HG03066 (cell line): ENCODE data around the gene CMBL.

Experiments
- ATAC-seq: cut with Tn5 transposase; IDR thresholded peaks from one replicate; pipeline ENCODE4 v1.9.1; 2021; ENCODE audit warnings: low read depth; ENCODE audit not compliant: unreplicated experiment

CMBL gene

DNA sequence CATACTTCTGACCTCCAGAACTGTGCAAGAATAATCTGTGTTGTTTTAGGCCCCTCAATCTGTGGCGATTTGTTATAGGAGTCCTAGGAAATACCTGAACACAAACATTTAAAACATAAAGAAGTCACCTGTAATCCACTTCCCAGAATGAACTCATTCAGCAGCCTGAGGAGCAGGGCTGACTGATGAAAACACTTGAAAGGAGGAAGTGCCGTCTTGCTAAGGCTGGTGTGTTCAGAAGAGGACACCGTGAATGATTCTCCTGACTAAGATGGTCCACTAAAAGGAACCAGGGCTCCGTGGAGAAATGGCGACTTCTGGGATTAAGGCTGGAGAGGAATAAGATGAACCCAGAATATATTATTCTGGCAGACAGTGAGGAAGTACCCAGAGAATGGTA lies 27.1 kb upstream of the CMBL start:
- ATAC-seq, result no peak

- peak; percentile 64 for ATAC-seq
Measured at GRCh38 chr5:10333154-10334006, 25.7 kb upstream of the CMBL start.

DNA sequence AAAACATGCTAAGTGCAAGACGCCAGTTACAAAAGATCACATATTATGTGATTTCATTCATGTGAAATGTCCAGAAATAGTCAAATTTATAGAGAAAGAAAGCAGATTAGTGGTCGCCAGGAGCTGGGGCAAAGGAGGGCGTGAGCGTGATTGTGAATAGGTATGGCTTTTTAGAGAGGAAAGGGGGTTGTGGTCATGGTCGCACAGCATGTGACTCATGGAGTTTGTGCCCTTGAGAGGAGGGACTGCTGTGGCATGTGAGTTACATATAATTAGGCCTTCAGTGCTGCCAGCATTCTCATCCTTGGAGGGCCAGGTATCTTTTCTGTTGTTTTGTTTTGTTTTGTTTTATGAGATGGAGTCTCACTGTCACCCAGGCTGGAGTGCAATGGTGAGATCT lies 24.6 kb upstream of the CMBL start:
- ATAC-seq, result no peak

GRCh38 chr5:10331341-10331796 lies 23.7 kb upstream of the CMBL start:
- ATAC-seq, result no peak

DNA sequence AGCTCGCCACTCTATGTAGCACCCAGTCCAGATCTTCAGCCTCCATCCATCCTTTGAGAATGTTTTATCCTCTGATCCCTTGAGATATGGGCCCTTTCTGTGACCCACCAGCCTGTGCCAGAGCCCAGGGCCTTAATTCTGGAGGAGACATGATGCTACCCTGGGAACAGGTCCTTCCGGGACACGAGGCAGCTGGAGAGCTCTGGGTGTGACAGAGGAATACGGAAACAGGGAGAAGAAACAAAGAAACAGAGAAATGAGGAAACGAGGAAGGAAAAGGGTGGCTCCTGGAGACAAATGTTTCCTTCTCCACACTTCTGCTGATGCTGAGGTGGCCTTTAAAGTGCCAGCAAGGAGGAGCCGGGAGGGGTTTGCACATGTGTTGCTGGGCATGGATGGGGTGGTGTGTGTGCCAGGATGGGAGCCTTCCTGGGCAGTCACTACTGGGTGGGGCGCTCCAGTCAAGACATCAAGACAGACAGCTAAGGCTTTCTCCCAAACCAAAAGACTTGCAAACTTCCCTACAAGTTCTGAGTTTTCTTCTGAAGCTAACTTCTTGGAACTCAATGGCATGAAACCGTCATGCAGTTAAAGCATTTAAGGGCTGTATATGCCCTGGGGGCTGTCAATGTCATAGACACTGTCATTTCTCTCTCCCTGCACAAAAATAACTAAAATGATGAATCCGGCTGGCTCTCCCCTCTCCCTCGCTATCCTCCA lies 23.0 kb upstream of the CMBL start:
- no peak for ATAC-seq

GRCh38 chr5:10329820-10330481 lies 22.2 kb upstream of the CMBL start:
- ATAC-seq, result no peak

DNA sequence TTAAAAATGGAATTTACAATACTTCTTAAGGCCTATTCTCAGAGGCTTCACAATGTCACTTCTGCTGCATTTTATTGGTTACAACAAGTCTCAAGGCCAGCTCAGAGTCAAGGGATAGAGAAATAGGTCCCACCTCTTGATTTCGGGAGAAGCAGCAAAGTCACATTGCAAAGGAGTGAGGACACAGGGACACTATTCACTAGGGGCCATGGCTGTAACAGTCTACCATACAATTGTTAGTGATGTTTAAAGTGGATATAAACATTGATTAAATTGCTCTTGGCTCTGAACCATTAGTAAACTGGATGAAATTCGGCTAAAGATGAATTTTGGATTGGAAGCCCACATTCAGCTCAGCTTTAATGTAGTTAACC lies 21.7 kb upstream of the CMBL start:
- ATAC-seq, result no peak

DNA sequence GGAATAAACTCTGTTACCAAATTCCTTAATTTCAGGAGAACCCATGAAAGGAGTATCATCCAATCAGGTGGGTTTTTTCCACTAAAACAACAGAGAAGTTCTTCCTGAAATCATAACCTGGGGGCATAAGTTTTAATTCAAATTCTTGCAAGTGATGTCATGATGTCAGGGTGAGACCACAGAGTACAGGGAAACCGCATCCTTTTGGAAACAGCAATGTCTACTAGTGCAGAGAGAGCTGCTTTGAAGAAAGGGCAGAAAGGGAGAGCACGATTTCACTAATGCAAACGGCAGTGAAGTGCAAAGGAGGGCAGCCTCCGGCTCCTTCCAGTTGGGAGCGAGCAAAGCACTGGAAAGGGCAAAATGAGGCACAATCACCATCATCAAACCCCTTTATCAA lies 20.6 kb upstream of the CMBL start:
- ATAC-seq, result no peak

GRCh38 chr5:10324518-10325370 lies 17.0 kb upstream of the CMBL start:
- ATAC-seq, result no peak

DNA sequence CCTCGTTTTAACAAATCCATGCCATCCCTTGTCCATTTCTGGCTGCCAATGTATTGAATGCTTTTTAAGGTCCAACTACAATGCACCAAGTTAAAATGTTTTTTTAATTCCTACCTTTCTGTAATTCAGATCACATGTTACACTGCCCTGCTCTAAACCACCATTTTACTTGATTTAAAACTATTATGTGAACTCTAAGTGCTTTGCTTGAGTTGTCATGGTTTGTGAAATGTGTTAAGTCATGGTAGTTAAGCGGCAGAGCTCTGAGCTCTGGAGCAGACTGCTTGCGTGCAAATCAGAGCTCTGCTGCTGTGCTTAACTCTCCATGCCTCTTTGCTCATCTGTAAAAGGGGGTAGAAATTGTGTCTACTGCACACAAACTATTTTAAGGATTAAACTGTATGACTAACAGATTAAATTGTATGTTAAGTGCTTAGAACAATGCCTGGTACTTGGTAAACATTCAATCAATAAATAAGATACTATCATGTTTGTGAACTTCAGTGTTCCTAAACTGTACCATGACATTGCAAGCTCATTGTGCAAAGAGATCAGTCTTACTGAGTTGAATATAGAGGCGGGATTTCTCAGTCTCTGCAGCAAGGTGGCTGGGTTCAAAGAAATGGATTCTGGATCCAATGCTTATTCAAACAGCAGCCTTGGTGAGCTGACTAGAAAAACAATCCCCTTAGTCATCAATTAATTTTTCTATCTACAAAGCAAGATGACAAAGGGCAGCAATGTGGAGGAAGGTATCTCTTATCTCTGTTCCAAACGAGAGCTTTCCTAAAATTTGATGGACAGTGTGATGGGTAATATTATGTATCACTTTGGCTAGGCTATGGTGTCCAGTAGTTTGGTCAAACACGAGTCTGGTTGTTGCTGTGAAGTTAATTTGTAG lies 16.1 kb upstream of the CMBL start:
- ATAC-seq, result no peak

DNA sequence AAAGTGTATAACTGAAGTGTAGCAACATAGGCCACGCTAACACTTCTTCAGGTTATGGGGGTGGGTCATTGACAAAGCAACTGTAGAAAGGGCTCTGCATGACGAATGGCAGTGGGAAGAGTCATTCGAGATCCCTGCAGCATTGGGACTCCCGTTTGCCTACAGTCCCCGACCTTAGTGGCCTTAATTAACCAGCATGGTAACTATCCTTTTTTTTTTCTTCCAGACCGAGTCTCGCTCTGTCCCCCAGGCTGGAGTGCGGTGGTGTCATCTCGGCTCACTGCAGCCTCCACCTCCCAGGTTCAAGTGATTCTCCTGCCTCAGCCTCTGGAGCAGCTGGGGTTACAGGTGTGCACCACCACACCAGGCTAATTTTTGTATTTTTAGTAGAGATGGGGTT lies 14.2 kb upstream of the CMBL start:
- no peak for ATAC-seq

- no peak for ATAC-seq
Measured at GRCh38 chr5:10320793-10321192, 13.1 kb upstream of the CMBL start.

- no peak for ATAC-seq
Measured at GRCh38 chr5:10319202-10319851, 11.6 kb upstream of the CMBL start.

- no peak for ATAC-seq
Measured at GRCh38 chr5:10317825-10318682, 10.4 kb upstream of the CMBL start.

DNA sequence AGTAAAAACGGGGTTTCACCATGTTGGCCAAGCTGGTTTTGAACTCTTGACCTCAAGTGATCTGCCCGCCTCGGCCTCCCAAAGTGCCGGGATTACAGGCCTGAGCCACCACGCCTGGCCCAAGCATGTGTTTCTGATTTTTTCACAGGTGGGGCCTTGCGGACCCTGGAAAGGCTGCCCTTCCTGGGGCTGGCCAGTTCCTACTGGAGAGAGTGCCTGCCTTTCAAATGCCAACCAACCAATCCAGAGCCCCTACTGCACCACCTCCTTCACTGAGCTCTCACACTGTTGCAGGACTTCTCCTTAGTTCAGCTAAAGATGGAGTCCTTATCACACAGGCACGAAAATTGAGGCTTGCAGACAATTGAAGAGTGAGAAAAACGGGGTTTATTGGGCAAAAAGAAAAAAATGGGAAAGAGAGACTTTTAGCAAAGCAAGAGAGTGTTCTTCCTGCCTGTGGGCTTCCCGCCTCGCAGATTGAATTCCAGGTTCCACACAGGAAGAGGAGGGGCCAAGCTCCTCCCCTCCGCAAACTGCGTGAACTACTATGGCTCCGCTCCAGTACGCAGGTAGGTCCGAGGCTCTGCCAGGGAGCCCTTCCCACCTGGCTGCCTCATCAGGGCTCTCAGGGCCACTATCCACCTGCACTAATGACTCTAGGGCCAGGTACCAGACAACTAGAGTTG lies 8.3 kb upstream of the CMBL start:
- ATAC-seq, result no peak

DNA sequence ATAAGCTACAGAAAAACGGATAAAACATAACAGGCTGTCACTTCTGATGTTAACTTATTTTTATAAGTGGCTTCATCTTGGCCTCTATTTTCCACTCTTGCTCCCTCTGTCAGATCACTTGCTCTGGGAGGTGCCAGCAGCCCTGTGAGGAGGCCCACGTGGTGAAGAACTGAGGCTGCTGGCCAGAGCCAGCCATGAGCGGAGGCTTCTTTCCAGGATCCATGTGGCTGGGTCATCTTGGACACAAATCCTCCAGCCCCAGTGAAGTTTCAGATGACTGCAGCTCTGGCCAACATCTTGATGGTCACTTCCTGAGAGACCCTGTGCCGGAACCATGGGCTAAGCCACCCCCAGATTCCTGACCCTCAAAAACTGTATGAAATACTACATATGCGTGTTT lies 7.5 kb upstream of the CMBL start:
- no peak for ATAC-seq

DNA sequence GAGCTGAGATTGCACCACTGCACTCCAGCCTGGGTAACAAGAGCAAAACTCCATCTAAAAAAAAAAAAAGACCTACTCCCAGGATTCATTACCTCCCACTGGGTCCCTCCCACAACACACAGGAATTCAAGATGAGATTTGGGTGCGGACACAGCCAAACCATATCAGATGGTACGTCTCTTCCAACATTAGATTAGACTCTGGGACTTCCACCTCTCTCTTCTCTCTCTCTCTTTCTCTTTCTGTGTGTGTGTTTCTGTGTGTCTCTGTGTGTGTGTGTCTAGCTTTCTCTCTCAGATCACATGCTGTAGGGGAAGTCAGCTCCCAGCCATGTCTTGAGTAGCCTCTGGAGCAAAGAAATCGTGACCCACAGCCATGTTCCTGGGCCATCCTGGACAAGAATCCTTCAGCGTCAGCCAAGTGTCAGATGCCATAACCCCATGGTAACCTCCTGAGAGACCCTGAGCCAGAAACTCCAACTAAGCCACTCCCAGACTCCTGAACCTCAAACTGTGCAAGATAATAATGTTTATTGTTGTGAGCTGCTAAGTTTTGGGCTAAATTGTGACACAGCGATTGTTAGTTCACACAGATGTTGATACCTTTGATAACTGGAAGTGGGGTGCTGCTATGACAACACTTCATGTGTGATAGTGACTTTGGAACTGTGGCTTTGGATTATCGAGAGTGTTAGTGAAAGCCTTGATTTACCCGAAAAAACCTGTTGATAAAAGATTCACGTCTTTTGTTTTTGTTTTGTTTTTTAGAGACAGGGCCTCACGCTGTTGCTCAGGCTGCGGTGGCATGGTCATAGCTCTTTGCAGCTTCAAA lies 4.1 kb upstream of the CMBL start:
- ATAC-seq, result no peak
